K562 (cell line): ENCODE results near the gene SLC38A10. TPM values are rescaled to one million over a fixed set of nuclear protein-coding genes. Genes with fewer than 3 reads are reported as not detected.

ENCODE experiments used
- ATAC-seq: fragments of 200-7000 bp; cut with Tn5 transposase; 3 replicates; pipeline ENCODE4 v1.9.1; 2020; ENCODE audit warnings: moderate library complexity
- BruUV-seq: library from RNA; stranded (reverse); fragments of 400-500 nt; replicated peaks from 2 replicates; lab custom pipeline; 2021; lab: Mats Ljungman, UMichigan
- CTCF ChIA-PET: fragments of 300-600 bp; formaldehyde crosslinking; extraction: SDS; loops from one replicate; lab custom pipeline; 2021; ENCODE audit warnings: low intra/inter-chr PET ratio; lab: Yijun Ruan, JAX
- POLR2A ChIA-PET: fragments of 300-600, 350-650 bp; sonication (Branson Sonifier 250); formaldehyde crosslinking; extraction: SDS; loops from one replicate; lab custom pipeline; 2021; ENCODE audit warnings: antibody characterized with exemption, inconsistent platforms; lab: Yijun Ruan, JAX
- DNase-seq, 4 experiments: peaks; one replicate each; pipeline versions ENCODE4 v3.0.0 to v3.0.0-alpha.2; 2011 to 2018; ENCODE audit warnings: low spot score in 3 of 4, mixed read lengths in 3 of 4; ENCODE audit errors: extremely low read depth in 1 of 4
- FAIRE-seq: peaks from 2 replicates; lab custom pipeline; 2011; peaks lifted over from hg19 to GRCh38; lab: Jason Lieb, UNC
- H2AFZ ChIP-seq: 2 replicates; pipeline ENCODE4 v1.6.0; 2011; ENCODE audit warnings: low read depth, low read length, control low read depth, inconsistent platforms
- H3K27ac ChIP-seq: fragments of 200-600 bp; 3 replicates; pipeline ENCODE4 v1.8.0; 2011; ENCODE audit warnings: low read depth, mild to moderate bottlenecking, control low read depth, inconsistent platforms, low read length, moderate library complexity, mixed read lengths; ENCODE audit errors: extremely low read depth
- H3K27me3 ChIP-seq, 2 experiments: fragments of 300-600 bp in 1 of 2; 2 replicates in 1 of 2; 3 replicates in 1 of 2; pipeline versions ENCODE4 v1.6.0 to v1.8.0; 2011; ENCODE audit warnings: inconsistent platforms in 2 of 2, low read length in 2 of 2, mild to moderate bottlenecking in 1 of 2, mixed read lengths in 1 of 2, moderate library complexity in 1 of 2; ENCODE audit not compliant: control insufficient read depth in 2 of 2, insufficient read depth in 2 of 2
- H3K36me3 ChIP-seq: fragments of 300-600 bp; 3 replicates; pipeline ENCODE4 v1.8.0; 2011; ENCODE audit warnings: mild to moderate bottlenecking, low read length, inconsistent platforms; ENCODE audit not compliant: control insufficient read depth, insufficient read depth
- H3K4me1 ChIP-seq, 2 experiments: fragments of 200-600 bp in 1 of 2; replicated peaks in 1 of 2; 2 replicates in 1 of 2; 3 replicates in 1 of 2; pipeline versions ENCODE4 v1.5.1 to v1.8.0; 2011; ENCODE audit warnings: inconsistent platforms in 2 of 2, low read length in 2 of 2, mild to moderate bottlenecking in 1 of 2, mixed read lengths in 1 of 2, moderate library complexity in 1 of 2; ENCODE audit not compliant: control insufficient read depth in 2 of 2, insufficient read depth in 2 of 2
- H3K4me2 ChIP-seq: 2 replicates; pipeline ENCODE4 v1.6.1; 2011; ENCODE audit warnings: low read length, control low read depth, inconsistent platforms, mixed read lengths; ENCODE audit not compliant: insufficient read depth
- H3K4me3 ChIP-seq: fragments of 200-600 bp; sonication (generic), shearing (Covaris generic); 2 replicates; pipeline ENCODE4 v1.5.1; 2016; ENCODE audit warnings: control low read depth, inconsistent platforms
- H3K79me2 ChIP-seq: fragments of 200-600 bp; 3 replicates; pipeline ENCODE4 v1.8.0; 2011; ENCODE audit warnings: low read length, inconsistent platforms; ENCODE audit not compliant: control insufficient read depth, insufficient read depth
- H3K9ac ChIP-seq, 2 experiments: 2 replicates each; pipeline versions ENCODE4 v1.6.0 to v1.6.1; 2011; ENCODE audit warnings: low read depth in 2 of 2, low read length in 2 of 2, control low read depth in 1 of 2, inconsistent platforms in 1 of 2, mild to moderate bottlenecking in 1 of 2, mixed read lengths in 1 of 2; ENCODE audit not compliant: insufficient read depth in 1 of 2
- H3K9me1 ChIP-seq: one replicate; pipeline ENCODE4 v1.6.0; 2011; ENCODE audit warnings: inconsistent platforms, mild to moderate bottlenecking, low read length, moderate library complexity; ENCODE audit not compliant: control insufficient read depth, insufficient read depth
- H3K9me3 ChIP-seq: replicated peaks from 2 replicates; pipeline ENCODE4 v1.5.1; 2011; ENCODE audit warnings: low read depth, low read length, inconsistent platforms; ENCODE audit not compliant: control insufficient read depth, insufficient read depth
- H4K20me1 ChIP-seq: replicated peaks from 2 replicates; pipeline ENCODE4 v1.6.1; 2011; ENCODE audit warnings: low read length, inconsistent platforms, mixed read lengths; ENCODE audit not compliant: control insufficient read depth, insufficient read depth
- BHLHE40 ChIP-seq: IDR thresholded peaks from 2 replicates; pipeline ENCODE4 v1.6.1; 2011; ENCODE audit warnings: low read length, improper control_type of control experiment
- CBFA2T2 ChIP-seq: fragments of 450-650 bp; conservative IDR thresholded peaks from 2 replicates; pipeline ENCODE4 v1.6.1; 2017; ENCODE audit warnings: mild to moderate bottlenecking
- CC2D1A ChIP-seq: fragments of 450-650 bp; IDR thresholded peaks from 2 replicates; pipeline ENCODE4 v1.6.1; 2017; ENCODE audit warnings: mild to moderate bottlenecking
- CTBP1 ChIP-seq: fragments of 450-650 bp; IDR thresholded peaks from 2 replicates; pipeline ENCODE4 v1.6.1; 2016; ENCODE audit warnings: borderline replicate concordance
- DIDO1 ChIP-seq: fragments of 450-650 bp; IDR thresholded peaks from 2 replicates; pipeline ENCODE4 v1.6.1; 2016; ENCODE audit warnings: low read depth, missing biosample characterization, missing genetic modification characterization
- ERF ChIP-seq: fragments of 450-650 bp; formaldehyde crosslinking; IDR thresholded peaks from 2 replicates; pipeline ENCODE4 v1.4.0; 2020; ENCODE audit warnings: mild to moderate bottlenecking, mixed read lengths
- FOS ChIP-seq: IDR thresholded peaks from 3 replicates; pipeline ENCODE4 v1.6.1; 2011; ENCODE audit not compliant: insufficient read length; ENCODE audit errors: extremely low read depth
- FOXA3 ChIP-seq, 2 experiments: fragments of 450-650 bp in 1 of 2; sonication (generic) in 1 of 2; formaldehyde crosslinking; IDR thresholded peaks in 1 of 2; conservative IDR thresholded peaks in 1 of 2; 2 replicates each; pipeline versions ENCODE4 v1.4.0 to v1.8.0; 2020 to 2022; ENCODE audit warnings: mild to moderate bottlenecking in 2 of 2, missing genetic modification reagents in 1 of 2
- HMG20A ChIP-seq: fragments of 450-650 bp; formaldehyde crosslinking; conservative IDR thresholded peaks from 2 replicates; pipeline ENCODE4 v1.4.0; 2020; ENCODE audit warnings: mild to moderate bottlenecking, mixed read lengths
- HMGN3 ChIP-seq: IDR thresholded peaks from 2 replicates; pipeline ENCODE4 v1.6.1; 2011; ENCODE audit warnings: borderline replicate concordance, low read depth, mild to moderate bottlenecking, mixed read lengths, low read length; ENCODE audit not compliant: insufficient read length; ENCODE audit errors: extremely low read depth
- MTF1 ChIP-seq: fragments of 250-450 bp; sonication (Bioruptor Pico); IDR thresholded peaks from 2 replicates; pipeline ENCODE4 v1.9.0; 2021; ENCODE audit warnings: moderate library complexity, mild to moderate bottlenecking, inconsistent platforms, borderline replicate concordance
- NFYB ChIP-seq: IDR thresholded peaks from 2 replicates; pipeline ENCODE4 v1.6.1; 2011; ENCODE audit warnings: mild to moderate bottlenecking, moderate library complexity; ENCODE audit not compliant: insufficient read length; ENCODE audit errors: extremely low read depth
- RB1 ChIP-seq: fragments of 450-650 bp; IDR thresholded peaks from 2 replicates; pipeline ENCODE4 v1.6.1; 2017; ENCODE audit warnings: low read depth, mild to moderate bottlenecking
- RBM39 ChIP-seq: fragments of 200-400 bp; formaldehyde crosslinking; optimal IDR thresholded peaks from 2 replicates; pipeline ENCODE3; 2018; ENCODE audit warnings: low read depth, low read length
- SIN3A ChIP-seq, 2 experiments: fragments of 150-350 bp in 1 of 2; IDR thresholded peaks; 2 replicates each; pipeline ENCODE4 v1.6.1; 2011 to 2016; ENCODE audit warnings: borderline replicate concordance in 2 of 2, low read depth in 2 of 2, low read length in 2 of 2, mild to moderate bottlenecking in 2 of 2, moderate library complexity in 2 of 2; ENCODE audit not compliant: control insufficient read depth in 1 of 2
- SMC3 ChIP-seq: conservative IDR thresholded peaks from 2 replicates; pipeline ENCODE4 v1.6.1; 2011; ENCODE audit warnings: low read depth, low read length, improper control_type of control experiment; ENCODE audit not compliant: insufficient read depth
- ZNF232 ChIP-seq: sonication (generic); formaldehyde crosslinking; IDR thresholded peaks from 2 replicates; pipeline ENCODE4 v1.8.0; 2022; ENCODE audit warnings: mild to moderate bottlenecking, missing genetic modification reagents
- ZZZ3 ChIP-seq: fragments of 450-650 bp; IDR thresholded peaks from 2 replicates; pipeline ENCODE4 v1.6.1; 2016; ENCODE audit warnings: antibody characterized with exemption, mild to moderate bottlenecking, moderate library complexity
- WGBS: fragments of 100-300 bp; shearing (Covaris generic); methylation state at CpG from one replicate; pipeline ENCODE4 v1.1.6; 2016; ENCODE audit warnings: low coverage, mixed read lengths; ENCODE audit not compliant: insufficient coverage; ENCODE audit errors: missing lambda C conversion rate; 5-methylcytosine and 5-hydroxymethylcytosine counted together
- in situ Hi-C: fragments of 300-500 bp; cut with MboI; formaldehyde crosslinking; loops from 4 replicates; pipeline ENCODE4 v1.15.0; 2018; ENCODE audit warnings: inconsistent platforms, mixed read lengths
- intact Hi-C: fragments of 100-400 bp; cut with micrococcal nuclease; formaldehyde crosslinking; loops from 2 replicates; pipeline ENCODE4 v1.14.2; 2022
- polyA plus RNA-seq, 8 experiments: library from polyadenylated mRNA; depleted of rRNA in 4 of 8; stranded (reverse) in 5 of 8; unstranded in 3 of 8; fragments of >200 nt; fragmentation: Nextera tagmentation in 2 of 8; fragmentation: Illumina TruSeq in 1 of 8; extraction: Ambion mirVana in 2 of 8; extraction: Trizol in 1 of 8; gene quantifications; 2 replicates each; pipeline versions ENCODE4 v1.2.1 to v1.2.3, GENCODE V29; 2011 to 2014; ENCODE audit warnings: inconsistent platforms in 1 of 8, missing spikeins in 1 of 8
- total RNA-seq, 7 experiments: library from RNA; depleted of rRNA in 6 of 7; stranded (reverse); fragments of >200 nt in 6 of 7; fragmentation: Illumina TruSeq in 2 of 7; extraction: Trizol in 2 of 7; gene quantifications; 2 replicates each; pipeline versions ENCODE4 v1.2.1 to v1.2.3, GENCODE V29; 2011 to 2021; ENCODE audit warnings: low replicate concordance in 1 of 7
- TF ChIP-seq, protein P1 (sequence below): sonication (generic); formaldehyde crosslinking; IDR thresholded peaks from 2 replicates; pipeline ENCODE4 v1.9.0; 2022; ENCODE audit warnings: mild to moderate bottlenecking, missing genetic modification reagents
- TF ChIP-seq, protein P2 (sequence below): fragments of 450-650 bp; IDR thresholded peaks from 2 replicates; pipeline ENCODE4 v1.6.1; 2016

The SLC38A10 gene
- total and polyA plus RNA-seq, 9 of the 15 experiments (the other 6 are each of a cell fraction or from before 2014, with no cell fraction given), result 0.45 to 54.2 (median 13.8) TPM

DNA sequence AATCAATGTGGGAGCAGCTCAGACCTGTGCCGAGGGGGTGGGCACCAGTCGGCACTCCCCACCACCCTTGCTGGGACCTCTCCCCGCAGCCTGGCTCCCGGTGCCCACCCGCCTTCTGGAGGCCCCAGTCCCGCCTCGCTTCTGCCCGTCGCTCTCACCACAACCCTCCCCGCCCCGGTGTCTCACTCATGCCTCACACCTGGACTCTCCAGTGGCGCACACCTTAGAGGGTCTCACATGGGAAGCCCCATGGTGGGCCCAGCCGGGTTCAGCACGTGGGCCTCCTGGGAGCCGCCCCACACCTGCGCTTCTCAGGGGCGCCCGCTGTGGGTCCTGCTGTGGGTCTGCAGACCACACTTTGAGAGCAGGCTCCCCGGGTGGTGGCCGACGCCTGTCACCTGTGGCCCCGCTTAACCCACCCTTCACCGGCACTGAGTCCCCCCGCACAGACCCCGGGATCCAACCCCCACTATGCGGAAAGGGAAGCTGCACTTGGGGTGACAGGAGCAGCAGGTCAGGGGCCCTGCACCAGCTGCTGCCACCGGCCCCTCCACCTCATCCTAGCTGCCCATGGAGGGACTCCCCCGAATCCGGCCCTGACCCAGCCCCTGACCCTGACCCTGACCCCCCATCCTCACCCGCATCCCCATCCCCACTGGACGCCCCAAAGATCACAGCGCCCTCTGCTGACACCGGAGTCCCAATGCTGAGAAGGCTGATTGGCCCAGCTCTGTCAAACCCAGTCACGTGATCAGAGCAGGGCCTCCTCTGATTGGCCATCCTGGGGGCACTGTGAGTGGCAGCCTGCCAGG lies 27.4 kb upstream of the SLC38A10 start:
- BruUV-seq, result no TSS peak
- POLR2A ChIA-PET, result interaction anchor here (0.6 to 0.8 kb wide), 4 partner anchors 13 to 731 kb away, joined by 3 read pairs; no protein-coding TSS in a partner anchor
- intact Hi-C loops (no loop called here), in situ Hi-C loops (no loop called here)
- CTCF ChIA-PET, result no interaction called here
- FAIRE-seq (peak; percentile 96), DNase-seq (peak; percentile 85 to 99 (median 98)), ATAC-seq (peak; percentile 96)
- H3K4me2 ChIP-seq, result no peak overlapping the region
- no peak overlapping the region for H3K4me3 ChIP-seq
- H3K27me3 ChIP-seq, result no peaks in the 10 kb centered on the region
- H3K9me1 ChIP-seq, result no peaks in the 10 kb centered on the region
- H3K4me1 ChIP-seq, result peaks cover 0 to 54% of the 10 kb centered on the region in 2 experiments; a peak in 2 of 5 replicates
- no peaks in the 10 kb centered on the region for H3K9me3 ChIP-seq
- no peaks in the 10 kb centered on the region for H3K36me3 ChIP-seq
- no peak overlapping the region for H3K27ac ChIP-seq
- H3K9ac ChIP-seq, result 0 out of 4 replicates have a peak overlapping the region, but pooled peaks of 1 of the 2 experiments have one; percentile 64
- H4K20me1 ChIP-seq, result no peaks in the 10 kb centered on the region
- H2AFZ ChIP-seq, result peak overlapping the region; percentile 79
- no peaks in the 10 kb centered on the region for H3K79me2 ChIP-seq
- 68% methylated on average over 23 of the region's 34 CpGs for WGBS
- TF ChIP-seq RBM39 (no peak), MTF1 (CRISPR knock-in tag) (no peak), ZZZ3 (no peak), SMC3 (peak; percentile 43; the same call in 1 of the 2 replicates), NFYB (peak; percentile 97), FOXA3 (CRISPR knock-in tag; conservative IDR thresholded peaks at IDR 0.05 in 1 of 2, IDR thresholded peaks at IDR 0.05 in 1 of 2) (no peak), ERF (no peak), RB1 (no peak), SIN3A (IDR thresholded peaks at IDR 0.05; ENCODE audit: borderline replicate concordance in 2 of 2, control insufficient read depth in 1 of 2, low read depth in 2 of 2, low read length in 2 of 2) (no peak), BHLHE40 (peak; percentile 78), HMG20A (CRISPR knock-in tag) (no peak), CC2D1A (peak; percentile 74; the same call in 1 of the 2 replicates), HMGN3 (peak; percentile 37), CTBP1 (peak; percentile 31; the same call in 1 of the 2 replicates), ZNF232 (CRISPR knock-in tag) (no peak), DIDO1 (tag) (peak; percentile 39; the same call in 1 of the 2 replicates), CBFA2T2 (peak; percentile 90), FOS (peak; percentile 78)
- TF ChIP-seq, protein P1, sequence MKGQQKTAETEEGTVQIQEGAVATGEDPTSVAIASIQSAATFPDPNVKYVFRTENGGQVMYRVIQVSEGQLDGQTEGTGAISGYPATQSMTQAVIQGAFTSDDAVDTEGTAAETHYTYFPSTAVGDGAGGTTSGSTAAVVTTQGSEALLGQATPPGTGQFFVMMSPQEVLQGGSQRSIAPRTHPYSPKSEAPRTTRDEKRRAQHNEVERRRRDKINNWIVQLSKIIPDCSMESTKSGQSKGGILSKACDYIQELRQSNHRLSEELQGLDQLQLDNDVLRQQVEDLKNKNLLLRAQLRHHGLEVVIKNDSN, result peak; percentile 97
- TF ChIP-seq, protein P2, sequence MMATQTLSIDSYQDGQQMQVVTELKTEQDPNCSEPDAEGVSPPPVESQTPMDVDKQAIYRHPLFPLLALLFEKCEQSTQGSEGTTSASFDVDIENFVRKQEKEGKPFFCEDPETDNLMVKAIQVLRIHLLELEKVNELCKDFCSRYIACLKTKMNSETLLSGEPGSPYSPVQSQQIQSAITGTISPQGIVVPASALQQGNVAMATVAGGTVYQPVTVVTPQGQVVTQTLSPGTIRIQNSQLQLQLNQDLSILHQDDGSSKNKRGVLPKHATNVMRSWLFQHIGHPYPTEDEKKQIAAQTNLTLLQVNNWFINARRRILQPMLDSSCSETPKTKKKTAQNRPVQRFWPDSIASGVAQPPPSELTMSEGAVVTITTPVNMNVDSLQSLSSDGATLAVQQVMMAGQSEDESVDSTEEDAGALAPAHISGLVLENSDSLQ, result peak; percentile 82
